ENCODE data around the gene ENTR1. TPM values are rescaled to one million over a fixed set of nuclear protein-coding genes. Genes with fewer than 3 reads are reported as not detected.

ENTR1 gene
- total RNA-seq, 1 donor = 36.3 TPM

- no peak overlapping the region for H3K4me3 ChIP-seq (ENCODE audit: low read depth, low read length)
- TF ChIP-seq CTCF (IDR thresholded peaks at IDR 0.05; ENCODE audit: insufficient read depth, low read length) = no peak
- no peak for DNase-seq (ENCODE audit: low read depth)
These were observed 42.9 kb downstream of the ENTR1 start for GRCh38 chr9:136367296-136368145.

- no peak overlapping the region for H3K4me3 ChIP-seq (ENCODE audit: low read depth, low read length)
- DNase-seq (ENCODE audit: low read depth) = no peak
- no peak for TF ChIP-seq CTCF (IDR thresholded peaks at IDR 0.05; ENCODE audit: insufficient read depth, low read length)
These were observed 43.6 kb downstream of the ENTR1 start for GRCh38 chr9:136366826-136367225.

GRCh38 chr9:136365775-136366222 lies 44.6 kb downstream of the ENTR1 start:
- DNase-seq (ENCODE audit: low read depth) = no peak
- no peak for TF ChIP-seq CTCF (IDR thresholded peaks at IDR 0.05; ENCODE audit: insufficient read depth, low read length)

GRCh38 chr9:136364942-136365774 lies 45.3 kb downstream of the ENTR1 start:
- H3K4me3 ChIP-seq (ENCODE audit: low read depth, low read length) = no peak overlapping the region
- no peak for TF ChIP-seq CTCF (IDR thresholded peaks at IDR 0.05; ENCODE audit: insufficient read depth, low read length)
- DNase-seq (ENCODE audit: low read depth) = no peak

More at GRCh38 chr9:136365775-136366222, 44.6 kb downstream of the ENTR1 start:
- H3K4me3 ChIP-seq (ENCODE audit: low read depth, low read length) = no peak overlapping the region

GRCh38 chr9:136363949-136364748 lies 46.3 kb downstream of the ENTR1 start:
- peak overlapping the region; percentile 10 for H3K4me3 ChIP-seq (ENCODE audit: low read depth, low read length)
- TF ChIP-seq CTCF (IDR thresholded peaks at IDR 0.05; ENCODE audit: insufficient read depth, low read length) = peak; percentile 7
- DNase-seq (ENCODE audit: low read depth) = no peak

All from fibroblast of the aortic adventitia (primary cell).